Nucleus accumbens (tissue), 56 donors: Measurements from ENCODE around the gene TSC22D1.
"Not testable (repeated sequence)": the region's sequence is repeated elsewhere in the genome, so short reads cannot be mapped to it uniquely, and the experiment has no call there.

Source experiments
- DNase-seq, 56 donors: peaks; one replicate each; lab custom pipeline; 2025; lab: John Stamatoyannopoulos, UW

TSC22D1 gene

GRCh38 chr13:44573790-44574465 lies 2.2 kb downstream of the TSC22D1 start:
- peak in 7 of 56 donors; percentile 4 to 61 (median 27) for DNase-seq

GRCh38 chr13:44573071-44573470 lies 3.1 kb downstream of the TSC22D1 start:
- DNase-seq = peak in 12 of 56 donors; percentile 1 to 45 (median 8)

- no peak for DNase-seq
Observed at GRCh38 chr13:44566601-44567000, 9.5 kb downstream of the TSC22D1 start.

GRCh38 chr13:44565881-44566280 lies 10.2 kb downstream of the TSC22D1 start:
- DNase-seq = no peak

GRCh38 chr13:44564936-44565335 lies 11.2 kb downstream of the TSC22D1 start:
- DNase-seq = no peak

- DNase-seq = not testable (repeated sequence)
Observed at GRCh38 chr13:44562853-44563252, 13.3 kb downstream of the TSC22D1 start.

GRCh38 chr13:44561351-44561750 lies 14.8 kb downstream of the TSC22D1 start:
- DNase-seq = no peak

- no peak for DNase-seq
Observed at GRCh38 chr13:44557986-44558385, 18.1 kb downstream of the TSC22D1 start.

- DNase-seq = no peak
Observed at GRCh38 chr13:44555207-44555606, 20.9 kb downstream of the TSC22D1 start.

GRCh38 chr13:44549476-44549875 lies 26.7 kb downstream of the TSC22D1 start:
- no peak for DNase-seq

- DNase-seq = no peak
Observed at GRCh38 chr13:44546164-44546563, 30.0 kb downstream of the TSC22D1 start.

- DNase-seq = no peak
Observed at GRCh38 chr13:44543369-44543768, 32.8 kb downstream of the TSC22D1 start.

GRCh38 chr13:44542361-44542760 lies 33.8 kb downstream of the TSC22D1 start:
- DNase-seq = no peak

- no peak for DNase-seq
Observed at GRCh38 chr13:44541601-44542000, 34.5 kb downstream of the TSC22D1 start.

- DNase-seq = no peak
Observed at GRCh38 chr13:44540761-44541434, 35.2 kb downstream of the TSC22D1 start.

- DNase-seq = no peak
Observed at GRCh38 chr13:44537248-44537647, 38.9 kb downstream of the TSC22D1 start.

- DNase-seq = peak in 2 of 56 donors; percentile 1 to 3
Observed at GRCh38 chr13:44523146-44524015, 52.7 kb downstream of the TSC22D1 start.

GRCh38 chr13:44519642-44520041 lies 56.5 kb downstream of the TSC22D1 start:
- DNase-seq = no peak

GRCh38 chr13:44516771-44517170 lies 59.4 kb downstream of the TSC22D1 start:
- no peak for DNase-seq

- DNase-seq = no peak
Observed at GRCh38 chr13:44514278-44514677, 61.9 kb downstream of the TSC22D1 start.

- not testable (repeated sequence) for DNase-seq
Observed at GRCh38 chr13:44509853-44510252, 66.3 kb downstream of the TSC22D1 start.
